GM23338 (cell line): ENCODE results near the gene PRKD1.

Source experiments
- CREB1 ChIP-seq: fragments of 250-450 bp; sonication (Bioruptor Pico); IDR thresholded peaks from 2 replicates; pipeline ENCODE4 v1.5.0; 2020; ENCODE audit warnings: low read depth, mild to moderate bottlenecking, moderate library complexity
- CTCF ChIP-seq, 2 experiments: fragments of 200-600 bp in 1 of 2; sonication (generic) in 1 of 2; conservative IDR thresholded peaks; 2 replicates each; pipeline versions ENCODE4 v1.5.1 to v1.6.1; 2016 to 2017; ENCODE audit warnings: antibody characterized with exemption in 2 of 2, low read depth in 2 of 2, mild to moderate bottlenecking in 2 of 2, moderate library complexity in 1 of 2
- EZH2 ChIP-seq: fragments of 200-600 bp; sonication (generic); IDR thresholded peaks from one replicate; pipeline ENCODE4 v1.8.0; 2017; ENCODE audit warnings: antibody characterized with exemption, mild to moderate bottlenecking, low read depth; ENCODE audit not compliant: unreplicated experiment
- EZH2phosphoT487 ChIP-seq: fragments of 200-600 bp; sonication (generic); IDR thresholded peaks from one replicate; pipeline ENCODE4 v1.8.1; 2018; ENCODE audit warnings: antibody characterized with exemption; ENCODE audit not compliant: unreplicated experiment
- JUNB ChIP-seq: IDR thresholded peaks from one replicate; pipeline ENCODE4 v1.6.1; 2016; ENCODE audit warnings: antibody characterized with exemption; ENCODE audit not compliant: unreplicated experiment
- POLR2AphosphoS5 ChIP-seq: IDR thresholded peaks from 2 replicates; pipeline ENCODE4 v1.6.1; 2016; ENCODE audit warnings: antibody characterized with exemption, low read depth
- REST ChIP-seq: IDR thresholded peaks from one replicate; pipeline ENCODE4 v1.6.1; 2018; ENCODE audit warnings: antibody characterized with exemption; ENCODE audit not compliant: unreplicated experiment
- STAT1 ChIP-seq: IDR thresholded peaks from one replicate; pipeline ENCODE4 v1.6.1; 2016; ENCODE audit warnings: antibody characterized with exemption; ENCODE audit not compliant: unreplicated experiment
- ZNF114 ChIP-seq: fragments of 250-450 bp; sonication (Bioruptor Pico); IDR thresholded peaks from 2 replicates; pipeline ENCODE4 v1.5.0; 2020; ENCODE audit warnings: mild to moderate bottlenecking, moderate library complexity
- ZNF331 ChIP-seq: fragments of 250-450 bp; sonication (Bioruptor Pico); IDR thresholded peaks from 2 replicates; pipeline ENCODE4 v1.5.0; 2020; ENCODE audit warnings: low read depth, mild to moderate bottlenecking, moderate library complexity
- ZNF462 ChIP-seq: fragments of 250-450 bp; sonication (Bioruptor Pico); IDR thresholded peaks from 2 replicates; pipeline ENCODE4 v1.5.0; 2020; ENCODE audit warnings: mild to moderate bottlenecking, moderate library complexity

GRCh38 chr14:29829851-29830250, 97.8 kb downstream of the PRKD1 start:
- TF ChIP-seq POLR2AphosphoS5 = no peak
- TF ChIP-seq EZH2 = no peak
- no peak for TF ChIP-seq CTCF (conservative IDR thresholded peaks at IDR 0.05; ENCODE audit: low read depth in 2 of 2)
- no peak for TF ChIP-seq REST
- no peak for TF ChIP-seq CREB1
- no peak for TF ChIP-seq JUNB
- TF ChIP-seq EZH2phosphoT487 = no peak
- no peak for TF ChIP-seq ZNF114
- no peak for TF ChIP-seq STAT1
- no peak for TF ChIP-seq ZNF462 (CRISPR knock-in tag)
- no peak for TF ChIP-seq ZNF331 (CRISPR knock-in tag)
